GM18511 (cell line): Measurements from ENCODE around the gene COL18A1.
"Not testable (repeated sequence)": the region's sequence is repeated elsewhere in the genome, so short reads cannot be mapped to it uniquely, and the experiment has no call there.

Source experiments
- ATAC-seq: cut with Tn5 transposase; IDR thresholded peaks from one replicate; pipeline ENCODE4 v1.9.1; 2021; ENCODE audit warnings: mild to moderate bottlenecking, moderate library complexity; ENCODE audit not compliant: unreplicated experiment

COL18A1 gene

DNA sequence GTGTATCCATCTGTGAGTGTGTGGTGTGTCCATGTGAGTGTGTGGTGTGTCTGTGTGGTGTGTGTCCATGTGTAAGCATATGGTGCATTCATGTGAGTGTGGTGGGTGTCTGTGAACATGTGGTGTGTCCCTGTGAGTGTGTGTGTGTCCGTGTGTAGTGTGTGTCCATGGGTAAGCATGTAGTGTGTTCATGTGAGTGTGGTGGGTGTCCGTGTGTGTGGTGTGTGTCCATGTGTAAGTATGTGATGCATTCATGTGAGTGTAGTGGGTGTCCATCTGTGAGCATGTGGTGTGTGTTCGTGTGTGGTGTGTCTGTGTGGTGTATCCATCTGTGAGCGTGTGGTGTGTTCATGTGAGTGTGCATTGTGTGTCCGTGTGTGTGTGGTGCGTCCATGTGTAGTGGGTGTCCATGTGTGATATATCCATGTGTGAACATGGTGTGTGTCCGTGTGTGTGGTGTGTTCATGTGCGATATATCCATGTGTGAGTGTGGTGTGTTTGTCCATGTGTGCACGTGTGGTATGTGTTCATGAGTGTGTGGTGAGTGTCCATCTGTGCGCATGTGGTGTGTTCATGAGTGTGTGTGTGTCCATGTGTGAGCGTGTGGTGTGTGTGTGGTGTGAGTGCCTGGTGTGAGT is 124.9 kb downstream of the COL18A1 start:
- no peak for ATAC-seq

DNA sequence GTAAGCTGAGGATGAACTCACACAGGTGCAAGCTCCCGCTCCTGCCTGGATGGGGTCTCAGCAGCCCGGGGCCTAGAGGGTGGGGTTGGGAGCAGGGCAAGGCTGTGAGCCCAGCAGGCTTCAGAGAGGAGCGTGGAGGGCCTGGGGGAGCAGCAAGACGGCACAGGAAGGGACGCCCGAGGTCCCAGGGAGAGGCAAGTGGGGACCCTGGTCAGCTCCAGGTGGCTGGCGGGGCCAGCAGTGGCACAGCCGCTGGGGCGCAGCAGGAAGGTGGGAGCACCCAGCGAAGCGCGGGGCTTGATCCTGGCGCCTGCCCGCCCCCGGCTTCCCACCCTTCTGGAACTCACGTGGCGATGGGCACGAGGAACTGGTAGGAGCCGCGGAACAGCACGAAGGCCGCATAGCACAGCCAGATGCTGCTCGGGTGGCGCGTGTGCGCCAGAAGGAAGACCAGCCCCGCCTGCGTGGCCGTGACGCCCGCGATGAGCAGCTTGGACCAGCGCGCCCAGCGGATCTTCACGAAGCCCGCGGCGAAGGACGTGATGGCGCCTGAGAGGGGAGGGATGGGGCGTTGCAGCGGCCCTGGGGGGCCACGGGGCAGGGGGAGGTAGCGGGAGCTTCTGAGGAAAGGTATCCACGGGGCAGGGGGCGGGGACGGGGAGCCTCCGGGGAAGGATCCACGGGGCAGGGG is 125.6 kb downstream of the COL18A1 start:
- ATAC-seq: no peak

DNA sequence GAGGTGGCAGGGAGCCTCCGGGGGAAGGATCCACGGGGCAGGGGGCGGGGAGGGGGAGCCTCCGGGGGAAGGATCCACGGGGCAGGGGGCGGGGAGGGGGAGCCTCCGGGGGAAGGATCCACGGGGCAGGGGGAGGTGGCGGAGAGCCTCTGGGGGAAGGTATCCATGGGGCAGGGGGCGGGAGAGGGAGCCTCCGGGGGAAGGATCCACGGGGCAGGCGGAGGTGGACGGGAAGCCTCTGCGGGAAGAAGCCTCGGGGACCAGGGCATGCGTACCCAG is 126.1 kb downstream of the COL18A1 start:
- ATAC-seq: not testable (repeated sequence)

DNA sequence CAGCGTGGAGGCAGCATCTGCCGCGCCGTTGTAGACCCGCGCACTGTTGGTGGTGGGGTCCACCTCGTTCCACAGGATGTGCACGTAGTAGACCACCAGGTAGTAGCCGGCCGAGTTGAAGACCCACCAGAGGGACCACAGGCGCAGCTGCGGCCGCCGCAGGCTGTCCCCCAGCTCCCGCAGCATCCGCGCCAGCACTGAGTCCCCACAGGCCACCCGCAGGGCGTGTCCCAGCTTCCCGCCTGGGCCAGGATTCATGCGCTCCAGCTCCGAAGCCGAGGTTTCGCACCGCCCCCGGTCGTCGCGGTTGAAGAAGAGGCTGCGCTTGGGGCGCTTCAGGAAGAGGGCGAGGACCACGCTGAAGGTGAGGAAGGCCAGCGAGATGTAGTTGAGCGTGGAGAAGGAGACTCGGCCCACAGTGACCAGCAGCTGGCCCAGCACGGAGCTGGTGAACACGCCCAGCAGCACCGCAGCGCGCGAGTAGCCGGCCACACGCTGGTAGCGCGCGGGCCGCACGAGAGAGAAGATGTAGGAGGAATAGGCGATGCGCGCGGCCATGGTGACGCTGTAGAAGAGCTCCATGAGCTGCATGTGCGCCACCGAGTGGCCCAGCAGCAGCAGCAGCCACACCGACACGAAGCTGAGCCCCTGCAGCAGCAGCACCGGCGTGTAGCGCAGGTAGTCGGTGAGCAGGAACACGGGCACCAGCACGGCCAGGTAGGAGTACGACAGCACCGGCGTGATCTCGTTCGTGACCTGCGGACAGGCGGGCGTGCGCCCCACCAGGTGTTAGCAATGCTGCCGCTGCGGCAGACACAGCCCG is 126.6 kb downstream of the COL18A1 start:
- ATAC-seq: no peak

DNA sequence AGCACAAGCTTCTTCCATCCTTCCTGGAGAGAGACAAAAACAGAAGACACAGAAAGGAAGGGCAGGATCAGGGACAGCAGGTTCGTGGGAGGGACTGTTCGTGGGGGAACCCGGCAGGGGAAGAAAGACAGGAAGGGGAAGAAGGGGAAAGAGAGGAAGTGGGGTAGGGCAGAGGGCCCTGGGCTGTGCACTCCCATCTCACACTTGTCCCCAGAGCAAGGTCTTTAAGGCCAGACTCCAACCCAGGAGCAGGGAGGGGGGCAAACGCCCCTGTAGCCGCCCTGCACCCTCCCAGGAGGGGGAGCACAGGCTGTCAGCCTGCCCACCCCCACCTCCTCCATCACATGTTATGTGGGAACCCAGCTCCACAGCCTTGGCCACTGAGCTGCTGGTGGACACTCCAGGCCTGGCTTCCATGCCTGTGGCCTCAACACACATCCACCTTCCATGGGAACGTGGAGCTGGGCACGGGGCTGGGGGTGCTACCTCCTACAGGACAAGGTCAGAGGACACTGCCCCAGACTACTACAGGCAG is 127.9 kb downstream of the COL18A1 start:
- ATAC-seq: no peak

DNA sequence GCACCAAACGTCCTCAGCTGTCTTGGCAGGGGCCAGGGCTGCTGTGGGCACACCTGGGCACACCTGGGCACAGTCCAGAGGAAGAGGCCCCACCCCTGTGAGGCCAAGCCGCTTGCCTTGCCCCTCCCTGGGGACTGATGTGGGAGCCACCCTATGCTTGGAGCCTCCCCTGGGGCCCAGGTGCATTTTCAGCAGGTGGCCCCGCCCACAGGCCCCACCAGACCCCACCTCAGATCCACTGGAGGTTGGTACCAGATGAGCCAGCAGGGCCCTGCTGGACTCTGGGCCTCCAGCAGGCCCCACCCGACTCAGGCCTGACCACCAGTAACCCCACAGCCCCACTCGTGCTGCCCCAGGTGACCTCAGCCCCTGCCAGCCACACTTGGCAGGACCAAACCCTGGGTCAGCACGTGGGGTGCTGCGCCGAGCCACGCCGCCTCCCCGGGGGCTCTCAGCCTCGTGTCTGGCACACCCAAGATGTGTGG is 128.4 kb downstream of the COL18A1 start:
- ATAC-seq: no peak

DNA sequence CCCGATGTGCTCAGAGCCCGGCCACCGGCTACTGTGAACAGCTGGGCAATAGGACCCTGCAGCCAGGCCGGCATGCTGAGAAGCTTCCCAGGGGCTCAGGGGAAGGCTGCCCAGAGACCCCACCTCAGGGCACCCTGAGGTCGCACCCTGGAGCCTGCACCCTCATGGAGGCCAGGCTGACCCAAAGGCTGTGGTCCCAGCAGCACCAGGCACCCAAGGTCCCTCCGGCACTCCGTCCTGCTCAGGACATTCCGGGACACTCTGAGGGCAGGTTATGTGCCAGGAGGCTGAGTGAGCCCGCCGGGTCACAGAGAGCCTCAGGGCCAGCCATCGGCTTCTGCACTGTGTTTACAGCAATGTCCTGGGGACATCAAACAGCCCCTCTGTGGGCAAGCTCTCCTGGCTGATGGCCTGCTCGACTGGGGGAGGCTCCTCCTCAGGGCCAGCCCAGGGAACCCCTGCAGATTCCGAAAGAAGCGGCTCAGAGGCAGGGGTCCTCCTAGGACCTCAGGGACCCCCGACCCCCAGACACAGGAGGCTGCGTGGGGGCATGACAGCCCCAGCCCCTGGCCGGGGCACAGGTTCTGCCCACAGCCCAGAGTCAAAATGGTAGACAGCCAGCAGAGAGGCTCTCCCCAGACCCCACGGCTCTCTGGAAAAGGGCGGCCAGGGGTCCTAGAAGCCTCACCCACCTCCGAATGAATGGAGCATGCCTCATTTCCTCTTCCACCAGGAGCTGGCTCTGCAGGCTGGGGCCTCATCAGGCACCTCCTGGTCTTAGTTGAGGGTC is 129.1 kb downstream of the COL18A1 start:
- ATAC-seq: no peak

DNA sequence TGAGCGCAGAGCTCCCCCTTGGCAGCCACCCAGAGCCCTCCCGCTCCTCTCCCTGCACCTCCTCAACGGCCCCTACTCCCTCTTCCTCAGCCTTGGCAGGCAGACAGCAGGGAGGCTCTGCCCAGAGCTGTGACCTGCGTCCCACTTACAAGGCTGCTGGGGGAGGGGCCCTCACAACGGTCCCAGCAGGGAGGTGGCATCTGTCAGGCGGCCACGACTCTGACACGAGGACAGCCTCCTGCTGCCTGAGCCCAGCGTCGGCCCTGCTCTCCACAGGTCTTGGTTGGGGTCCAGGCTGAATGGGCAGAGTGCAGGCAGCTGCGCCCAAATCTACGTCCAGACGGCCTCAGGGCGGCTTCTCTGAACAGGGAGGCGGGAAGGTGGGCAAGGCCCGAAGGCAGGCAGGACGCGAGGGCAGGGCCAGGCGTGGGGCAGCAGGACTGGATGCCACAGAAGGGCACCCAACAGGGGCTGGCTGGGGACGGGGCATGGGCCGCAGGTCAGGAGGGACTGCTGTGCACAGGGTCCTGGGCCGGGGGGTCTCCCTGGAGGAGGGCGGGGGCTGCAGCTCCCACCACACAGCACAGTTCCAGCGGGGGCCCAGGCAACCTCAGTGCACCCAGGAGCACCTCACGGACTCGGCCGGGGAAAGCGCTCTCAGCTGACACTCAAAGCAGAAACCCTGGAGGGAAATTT is 129.8 kb downstream of the COL18A1 start:
- ATAC-seq: no peak

DNA sequence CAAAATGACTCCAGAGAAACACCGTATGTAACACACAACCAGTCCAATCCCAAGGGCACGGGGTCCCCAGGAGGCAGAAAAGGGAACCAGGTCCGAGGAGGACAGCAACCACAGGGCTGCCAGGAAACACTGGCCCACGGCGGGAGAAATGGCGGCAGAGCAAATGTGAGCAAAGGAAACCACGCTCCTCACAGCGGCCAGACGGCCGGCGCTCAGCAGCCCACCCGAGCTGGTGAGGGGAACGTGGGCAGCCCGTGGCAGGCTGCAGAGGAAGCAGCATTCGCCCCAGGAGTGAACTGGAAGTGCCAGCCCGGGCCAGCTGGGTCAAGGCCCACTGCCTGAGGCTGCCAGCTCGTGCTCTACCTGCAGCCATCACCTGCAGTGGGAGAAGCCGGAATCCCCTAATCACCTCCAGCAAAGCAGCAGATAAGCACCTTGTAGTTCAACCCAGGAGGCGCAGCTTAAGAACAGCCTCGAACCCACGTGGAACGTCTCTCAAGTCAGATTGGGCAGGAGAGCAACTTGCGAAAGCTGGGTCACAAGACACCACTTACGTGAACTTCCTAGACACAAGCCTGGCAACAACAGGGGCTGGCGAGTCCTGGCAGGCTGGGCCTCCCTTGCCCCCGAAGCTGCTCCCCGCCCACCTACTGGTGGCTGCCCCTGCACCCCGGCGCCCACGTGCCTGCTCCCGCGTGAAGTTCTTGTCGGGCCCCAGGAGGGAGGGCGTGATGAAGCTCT is 130.5 kb downstream of the COL18A1 start:
- ATAC-seq: no peak

DNA sequence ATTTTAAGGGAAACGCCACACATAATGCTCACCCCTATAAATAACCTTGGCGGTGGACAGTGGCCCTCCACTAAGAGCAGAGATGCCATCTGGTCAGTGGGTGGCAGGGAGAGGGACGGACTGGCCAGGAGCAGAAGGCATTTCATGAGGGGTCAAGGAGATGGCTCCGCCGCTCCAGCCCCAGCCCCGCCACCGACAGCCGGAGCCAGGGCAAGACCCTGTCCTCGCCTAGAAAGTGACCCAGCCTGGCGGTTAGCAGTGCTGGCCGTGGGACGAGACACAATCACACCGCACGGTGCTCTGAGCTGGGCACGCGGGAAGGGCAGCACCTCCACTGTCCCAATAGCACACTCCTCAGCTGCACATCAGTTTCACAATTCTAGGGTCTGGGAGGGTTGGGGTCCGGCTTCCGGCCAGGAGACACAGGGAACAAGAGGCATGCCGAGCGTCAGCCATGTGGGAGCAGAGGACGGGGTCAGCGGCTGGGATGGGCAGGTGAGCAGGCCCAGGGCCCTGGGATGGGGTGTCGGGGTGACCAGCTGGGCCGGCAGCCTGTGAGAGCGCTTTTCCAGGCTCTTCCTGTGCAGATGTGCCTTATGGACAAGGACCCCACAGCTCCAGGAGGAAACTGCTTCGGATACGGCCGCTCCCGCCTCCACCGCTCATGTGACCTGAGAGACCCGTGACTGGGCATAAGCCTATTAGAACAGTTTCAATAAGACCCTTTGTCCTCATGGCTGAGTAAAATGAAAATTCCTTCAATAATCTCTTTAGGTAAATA is 131.5 kb downstream of the COL18A1 start:
- no peak for ATAC-seq

DNA sequence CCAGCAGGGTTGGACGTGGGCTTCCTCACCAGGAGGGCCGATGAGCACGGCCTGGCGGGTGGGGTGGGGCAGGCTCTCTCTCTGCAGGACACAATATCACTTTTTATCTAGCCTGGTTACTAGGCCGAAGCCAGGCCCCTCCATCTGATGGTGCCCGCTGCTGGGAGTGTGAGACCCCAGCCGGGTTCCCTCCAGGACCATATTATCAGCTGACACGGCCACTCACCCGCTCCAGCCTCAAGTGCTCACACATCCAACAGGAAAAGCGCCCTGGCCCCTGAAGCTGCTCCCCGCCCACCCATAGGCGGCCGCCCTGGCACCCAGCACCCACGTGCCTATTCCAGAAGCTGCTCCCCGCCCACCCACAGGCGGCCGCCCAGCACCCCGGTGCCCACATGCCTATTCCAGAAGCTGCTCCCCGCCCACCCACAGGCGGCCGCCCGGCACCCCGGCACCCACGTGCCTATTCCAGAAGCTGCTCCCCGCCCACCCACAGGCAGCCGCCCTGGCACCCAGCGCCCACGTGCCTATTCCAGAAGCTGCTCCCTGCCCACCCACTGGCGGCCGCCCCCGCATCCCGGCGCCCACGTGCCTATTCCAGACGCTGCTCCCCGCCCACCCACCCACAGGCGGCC is 132.3 kb downstream of the COL18A1 start:
- no peak for ATAC-seq

DNA sequence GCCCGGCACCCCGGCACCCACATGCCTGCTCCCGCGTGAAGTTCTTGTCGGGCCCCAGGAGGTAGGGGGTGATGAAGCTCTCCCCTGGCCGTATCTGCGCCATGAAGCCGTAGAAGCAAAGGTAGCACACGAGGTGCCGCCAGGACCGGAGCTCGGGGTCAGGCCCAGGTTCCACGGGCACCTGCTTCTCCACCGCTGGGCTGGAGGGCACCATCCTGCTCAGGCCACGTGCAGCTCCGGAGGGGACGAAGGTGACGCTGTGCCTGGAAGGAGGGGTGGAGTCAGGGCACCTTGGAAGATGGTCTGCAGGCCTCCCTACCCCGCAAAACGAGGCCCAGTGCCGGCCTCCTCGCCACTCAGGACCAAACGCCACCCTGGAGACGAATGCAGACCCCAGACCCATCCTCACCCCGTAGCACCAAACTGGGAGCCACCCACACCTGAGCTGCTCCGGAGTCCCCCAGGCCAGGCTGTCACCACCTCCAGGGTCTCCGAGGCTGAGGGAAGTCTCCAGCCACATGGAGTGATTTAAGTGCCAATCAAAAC is 132.9 kb downstream of the COL18A1 start:
- no peak for ATAC-seq

DNA sequence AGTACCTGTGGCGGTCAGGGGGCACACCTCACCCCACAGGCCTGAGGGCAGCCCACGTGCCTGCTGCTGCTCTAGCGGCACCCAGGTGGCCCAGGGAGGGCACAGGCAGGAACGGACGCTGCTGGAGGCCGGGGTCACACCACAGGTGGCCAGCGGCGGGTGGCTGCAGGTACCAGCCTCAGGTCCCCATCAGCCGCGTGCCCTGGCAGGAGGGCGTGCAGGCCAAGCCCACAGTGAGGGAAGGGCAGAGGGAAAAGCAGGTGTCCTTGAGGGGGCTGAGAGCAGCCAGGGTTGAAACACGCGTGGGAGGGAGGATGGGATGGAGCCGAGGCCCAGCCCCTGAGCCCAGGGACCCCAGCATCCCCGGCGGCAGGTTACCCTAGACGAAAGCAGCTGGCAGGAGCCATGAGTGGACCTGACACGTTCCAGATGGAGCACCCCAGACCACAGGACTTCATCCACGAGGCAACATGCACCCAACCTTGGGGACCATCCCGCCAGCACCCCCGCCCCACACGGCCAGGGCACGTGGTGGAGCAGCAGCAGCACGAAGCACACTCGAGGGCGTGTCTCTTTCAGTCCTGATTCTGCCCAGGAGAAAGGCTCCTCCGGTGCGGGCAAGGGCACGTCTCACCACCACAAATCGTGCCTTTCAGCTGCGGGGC is 133.5 kb downstream of the COL18A1 start:
- no peak for ATAC-seq

DNA sequence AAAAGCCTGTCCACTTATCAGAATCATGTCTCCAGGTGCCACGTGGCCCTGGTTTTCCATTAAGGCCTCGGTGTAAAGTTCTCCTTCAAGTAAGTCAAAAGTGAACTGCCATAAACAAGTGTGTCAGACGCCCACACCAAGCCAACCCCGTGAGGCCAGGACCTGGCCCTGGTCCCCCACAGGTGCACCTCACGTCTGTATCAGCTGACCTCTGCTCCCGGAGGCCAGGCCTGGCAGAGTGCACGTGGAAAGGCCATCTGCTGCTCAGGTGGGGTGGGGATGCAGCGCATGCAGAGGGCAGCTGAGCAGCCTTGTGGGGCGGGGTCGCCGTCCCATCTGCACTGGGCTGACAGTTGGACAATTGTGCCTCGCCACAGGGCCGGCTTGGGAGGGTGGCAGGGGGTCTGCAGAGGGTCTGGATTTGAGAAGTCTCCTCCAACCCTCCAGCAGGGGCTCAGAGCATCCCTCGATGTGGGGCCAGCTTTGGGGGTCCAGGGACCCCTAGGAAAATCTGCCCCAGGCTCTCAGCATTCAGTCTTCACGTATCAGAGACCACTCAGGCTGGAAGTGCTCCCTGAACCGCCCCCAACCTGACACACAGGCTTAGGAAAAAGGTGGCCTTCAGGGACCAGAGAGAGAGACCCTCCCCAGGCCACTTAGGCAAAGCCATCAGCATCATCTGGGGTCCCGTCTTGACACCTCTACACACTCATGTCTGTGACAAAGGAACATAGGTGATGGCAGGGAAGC is 134.3 kb downstream of the COL18A1 start:
- no peak for ATAC-seq

DNA sequence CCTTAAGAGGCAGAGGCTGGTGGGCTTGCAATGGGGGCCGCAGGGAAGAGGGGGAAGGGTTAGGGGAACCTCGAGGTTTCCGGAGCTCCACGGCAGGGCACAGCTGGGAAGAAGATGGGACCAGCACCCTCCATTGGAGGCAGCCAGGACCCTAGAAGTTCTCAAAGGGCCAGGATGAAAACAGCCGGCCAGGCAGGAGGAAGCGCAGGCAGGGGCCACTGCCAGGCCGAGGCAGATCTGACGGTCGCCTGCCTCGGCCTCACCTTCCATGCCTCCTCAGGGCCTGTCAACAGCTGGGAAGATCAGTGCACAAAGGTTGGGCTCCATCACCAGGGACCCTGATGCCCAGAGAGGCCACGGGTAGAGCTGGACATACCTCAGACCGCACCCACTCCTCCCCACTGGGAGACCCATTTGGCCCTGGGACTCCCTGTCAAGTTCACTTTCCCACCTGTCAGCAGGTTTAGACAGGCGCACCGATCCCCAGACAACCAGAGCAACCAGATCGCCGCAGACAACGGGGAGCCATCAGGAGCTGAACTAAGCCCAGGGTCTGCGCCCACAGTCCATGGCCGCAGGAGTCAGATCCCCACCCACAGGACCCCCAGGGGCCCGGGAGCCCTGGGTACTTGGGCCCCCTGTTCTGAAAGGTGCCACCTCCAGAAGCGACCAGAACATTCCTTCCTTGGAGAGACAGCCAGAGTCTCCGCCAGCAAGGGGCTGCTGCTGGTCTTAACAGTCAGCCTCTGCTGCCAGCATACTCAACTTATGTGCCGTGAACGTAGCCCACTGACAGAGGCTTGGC is 135.0 kb downstream of the COL18A1 start:
- ATAC-seq: no peak

DNA sequence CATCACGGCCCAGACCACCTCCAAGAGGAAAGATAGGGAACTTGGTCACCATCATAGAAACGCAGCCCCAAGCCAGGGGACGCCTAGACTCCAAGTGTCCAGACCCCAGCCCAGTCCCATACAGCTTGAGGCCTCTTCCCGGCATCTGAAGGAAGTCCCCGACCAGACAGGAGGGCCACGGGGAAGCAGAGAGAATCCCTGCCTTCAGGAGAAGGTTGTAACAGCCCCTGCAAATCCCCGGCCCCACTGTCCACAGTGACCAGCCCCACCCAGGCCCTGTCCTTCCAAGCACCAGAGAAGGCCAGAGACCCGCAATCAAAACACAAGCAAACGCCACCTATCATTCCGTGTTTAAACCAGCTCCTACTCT is 135.6 kb downstream of the COL18A1 start:
- ATAC-seq: no peak
